Measurements from ENCODE around the gene NOX5.

NOX5 gene

GRCh38 chr15:69027976-69028518 lies 13.6 kb downstream of the NOX5 start:
- Histone ChIP-seq H3K4me1 (ENCODE audit: control insufficient read depth, insufficient read depth, low read length) (peaks cover 10% of the 10 kb centered on the region), H3K4me3 (ENCODE audit: low read length) (no peak overlapping the region), H3K36me3 (ENCODE audit: insufficient read depth, low read length) (no peaks in the 10 kb centered on the region), H3K27me3 (ENCODE audit: control insufficient read depth, insufficient read depth, low read length) (peaks cover 40% of the 10 kb centered on the region), H3K4me2 (ENCODE audit: low read length) (no peak overlapping the region), H3K9me3 (replicated peaks; ENCODE audit: low read length) (no peaks in the 10 kb centered on the region), H3K9ac (ENCODE audit: low read depth, low read length) (no peak overlapping the region)

GRCh38 chr15:69031013-69032001 lies 16.8 kb downstream of the NOX5 start:
- H3K9me3 ChIP-seq (replicated peaks; ENCODE audit: low read length) = no peaks in the 10 kb centered on the region
- H3K9ac ChIP-seq (ENCODE audit: low read depth, low read length) = no peak overlapping the region
- peak overlapping the region; percentile 57 for H3K4me3 ChIP-seq (ENCODE audit: low read length)
- peaks cover 31% of the 10 kb centered on the region for H3K27me3 ChIP-seq (ENCODE audit: control insufficient read depth, insufficient read depth, low read length)
- peaks cover 27% of the 10 kb centered on the region for H3K4me1 ChIP-seq (ENCODE audit: control insufficient read depth, insufficient read depth, low read length)
- no peaks in the 10 kb centered on the region for H3K36me3 ChIP-seq (ENCODE audit: insufficient read depth, low read length)
- H3K4me2 ChIP-seq (ENCODE audit: low read length) = peak overlapping the region; percentile 76

GRCh38 chr15:69032031-69032430 lies 17.5 kb downstream of the NOX5 start:
- Histone ChIP-seq H3K9ac (ENCODE audit: low read depth, low read length) (no peak overlapping the region), H3K27me3 (ENCODE audit: control insufficient read depth, insufficient read depth, low read length) (peaks cover 39% of the 10 kb centered on the region), H3K4me1 (ENCODE audit: control insufficient read depth, insufficient read depth, low read length) (peaks cover 27% of the 10 kb centered on the region), H3K4me2 (ENCODE audit: low read length) (peak overlapping the region; percentile 76), H3K36me3 (ENCODE audit: insufficient read depth, low read length) (no peaks in the 10 kb centered on the region), H3K4me3 (ENCODE audit: low read length) (peak overlapping the region; percentile 57), H3K9me3 (replicated peaks; ENCODE audit: low read length) (no peaks in the 10 kb centered on the region)

- H3K4me2 ChIP-seq (ENCODE audit: low read length) = no peak overlapping the region
- H3K4me3 ChIP-seq (ENCODE audit: low read length) = no peak overlapping the region
- H3K36me3 ChIP-seq (ENCODE audit: insufficient read depth, low read length) = no peaks in the 10 kb centered on the region
- H3K27me3 ChIP-seq (ENCODE audit: control insufficient read depth, insufficient read depth, low read length) = peaks cover 47% of the 10 kb centered on the region
- peaks cover 27% of the 10 kb centered on the region for H3K4me1 ChIP-seq (ENCODE audit: control insufficient read depth, insufficient read depth, low read length)
- no peak overlapping the region for H3K9ac ChIP-seq (ENCODE audit: low read depth, low read length)
- no peaks in the 10 kb centered on the region for H3K9me3 ChIP-seq (replicated peaks; ENCODE audit: low read length)
Measured at GRCh38 chr15:69032703-69033373, 18.3 kb downstream of the NOX5 start.

- peaks cover 56% of the 10 kb centered on the region for H3K27me3 ChIP-seq (ENCODE audit: control insufficient read depth, insufficient read depth, low read length)
- no peaks in the 10 kb centered on the region for H3K36me3 ChIP-seq (ENCODE audit: insufficient read depth, low read length)
- no peak overlapping the region for H3K9ac ChIP-seq (ENCODE audit: low read depth, low read length)
- peaks cover 27% of the 10 kb centered on the region for H3K4me1 ChIP-seq (ENCODE audit: control insufficient read depth, insufficient read depth, low read length)
- H3K4me3 ChIP-seq (ENCODE audit: low read length) = no peak overlapping the region
- no peak overlapping the region for H3K4me2 ChIP-seq (ENCODE audit: low read length)
- H3K9me3 ChIP-seq (replicated peaks; ENCODE audit: low read length) = no peaks in the 10 kb centered on the region
Measured at GRCh38 chr15:69034352-69034751, 19.9 kb downstream of the NOX5 start.

GRCh38 chr15:69035205-69035917 lies 20.9 kb downstream of the NOX5 start:
- Histone ChIP-seq H3K4me2 (ENCODE audit: low read length) (no peak overlapping the region), H3K36me3 (ENCODE audit: insufficient read depth, low read length) (no peaks in the 10 kb centered on the region), H3K9me3 (replicated peaks; ENCODE audit: low read length) (no peaks in the 10 kb centered on the region), H3K4me1 (ENCODE audit: control insufficient read depth, insufficient read depth, low read length) (peaks cover 27% of the 10 kb centered on the region), H3K9ac (ENCODE audit: low read depth, low read length) (no peak overlapping the region), H3K4me3 (ENCODE audit: low read length) (no peak overlapping the region), H3K27me3 (ENCODE audit: control insufficient read depth, insufficient read depth, low read length) (peaks cover 61% of the 10 kb centered on the region)

GRCh38 chr15:69035918-69036258 lies 21.4 kb downstream of the NOX5 start:
- Histone ChIP-seq H3K4me2 (ENCODE audit: low read length) (no peak overlapping the region), H3K9ac (ENCODE audit: low read depth, low read length) (no peak overlapping the region), H3K27me3 (ENCODE audit: control insufficient read depth, insufficient read depth, low read length) (peaks cover 58% of the 10 kb centered on the region), H3K4me1 (ENCODE audit: control insufficient read depth, insufficient read depth, low read length) (peaks cover 27% of the 10 kb centered on the region), H3K36me3 (ENCODE audit: insufficient read depth, low read length) (no peaks in the 10 kb centered on the region), H3K4me3 (ENCODE audit: low read length) (no peak overlapping the region), H3K9me3 (replicated peaks; ENCODE audit: low read length) (no peaks in the 10 kb centered on the region)

- Histone ChIP-seq H3K27me3 (ENCODE audit: control insufficient read depth, insufficient read depth, low read length) (peaks cover 54% of the 10 kb centered on the region), H3K4me3 (ENCODE audit: low read length) (no peak overlapping the region), H3K9me3 (replicated peaks; ENCODE audit: low read length) (no peaks in the 10 kb centered on the region), H3K4me2 (ENCODE audit: low read length) (no peak overlapping the region), H3K36me3 (ENCODE audit: insufficient read depth, low read length) (no peaks in the 10 kb centered on the region), H3K4me1 (ENCODE audit: control insufficient read depth, insufficient read depth, low read length) (peaks cover 24% of the 10 kb centered on the region), H3K9ac (ENCODE audit: low read depth, low read length) (no peak overlapping the region)
Measured at GRCh38 chr15:69036826-69037225, 22.3 kb downstream of the NOX5 start.

GRCh38 chr15:69037482-69037881 lies 23.0 kb downstream of the NOX5 start:
- Histone ChIP-seq H3K36me3 (ENCODE audit: insufficient read depth, low read length) (no peaks in the 10 kb centered on the region), H3K9me3 (replicated peaks; ENCODE audit: low read length) (no peaks in the 10 kb centered on the region), H3K9ac (ENCODE audit: low read depth, low read length) (no peak overlapping the region), H3K4me3 (ENCODE audit: low read length) (no peak overlapping the region), H3K27me3 (ENCODE audit: control insufficient read depth, insufficient read depth, low read length) (peaks cover 51% of the 10 kb centered on the region), H3K4me2 (ENCODE audit: low read length) (no peak overlapping the region), H3K4me1 (ENCODE audit: control insufficient read depth, insufficient read depth, low read length) (peaks cover 21% of the 10 kb centered on the region)

GRCh38 chr15:69037977-69038376 lies 23.5 kb downstream of the NOX5 start:
- H3K36me3 ChIP-seq (ENCODE audit: insufficient read depth, low read length) = no peaks in the 10 kb centered on the region
- H3K27me3 ChIP-seq (ENCODE audit: control insufficient read depth, insufficient read depth, low read length) = peaks cover 51% of the 10 kb centered on the region
- H3K4me2 ChIP-seq (ENCODE audit: low read length) = no peak overlapping the region
- no peak overlapping the region for H3K4me3 ChIP-seq (ENCODE audit: low read length)
- H3K9ac ChIP-seq (ENCODE audit: low read depth, low read length) = no peak overlapping the region
- H3K4me1 ChIP-seq (ENCODE audit: control insufficient read depth, insufficient read depth, low read length) = peaks cover 17% of the 10 kb centered on the region
- no peaks in the 10 kb centered on the region for H3K9me3 ChIP-seq (replicated peaks; ENCODE audit: low read length)

- Histone ChIP-seq H3K9ac (ENCODE audit: low read depth, low read length) (no peak overlapping the region), H3K4me3 (ENCODE audit: low read length) (no peak overlapping the region), H3K9me3 (replicated peaks; ENCODE audit: low read length) (no peaks in the 10 kb centered on the region), H3K4me1 (ENCODE audit: control insufficient read depth, insufficient read depth, low read length) (peaks cover 13% of the 10 kb centered on the region), H3K27me3 (ENCODE audit: control insufficient read depth, insufficient read depth, low read length) (peaks cover 51% of the 10 kb centered on the region), H3K4me2 (ENCODE audit: low read length) (no peak overlapping the region), H3K36me3 (ENCODE audit: insufficient read depth, low read length) (no peaks in the 10 kb centered on the region)
Measured at GRCh38 chr15:69038508-69038907, 24.0 kb downstream of the NOX5 start.
